Right kidney (tissue), 1 donor: ENCODE measurements around the gene BMAL1.
"Not testable (repeated sequence)": the region's sequence is repeated elsewhere in the genome, so short reads cannot be mapped to it uniquely, and the experiment has no call there.

Experiments used
- DNase-seq: peaks from one replicate; pipeline ENCODE4 v3.0.0-alpha.2; 2016

Gene BMAL1

DNA sequence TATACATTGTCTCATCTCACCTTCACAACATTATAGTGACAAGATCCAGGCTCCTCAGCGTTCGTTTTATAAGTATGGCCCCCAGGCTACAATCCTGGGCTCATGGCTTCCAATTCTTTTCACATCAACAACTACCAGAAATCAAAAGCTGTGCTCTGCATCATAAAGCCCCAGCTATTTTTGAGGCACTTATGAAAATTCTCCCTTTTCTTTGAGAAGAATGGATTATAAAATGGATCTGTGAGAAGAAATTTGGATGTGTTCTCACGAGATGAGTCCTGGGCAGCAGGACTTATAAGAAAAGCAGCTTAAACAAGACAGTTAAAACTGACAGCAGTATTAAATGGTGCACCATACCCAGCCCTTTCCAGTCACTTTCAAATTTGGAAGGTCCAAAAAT is 105.2 kb downstream of the BMAL1 start:
- DNase-seq = no peak

DNA sequence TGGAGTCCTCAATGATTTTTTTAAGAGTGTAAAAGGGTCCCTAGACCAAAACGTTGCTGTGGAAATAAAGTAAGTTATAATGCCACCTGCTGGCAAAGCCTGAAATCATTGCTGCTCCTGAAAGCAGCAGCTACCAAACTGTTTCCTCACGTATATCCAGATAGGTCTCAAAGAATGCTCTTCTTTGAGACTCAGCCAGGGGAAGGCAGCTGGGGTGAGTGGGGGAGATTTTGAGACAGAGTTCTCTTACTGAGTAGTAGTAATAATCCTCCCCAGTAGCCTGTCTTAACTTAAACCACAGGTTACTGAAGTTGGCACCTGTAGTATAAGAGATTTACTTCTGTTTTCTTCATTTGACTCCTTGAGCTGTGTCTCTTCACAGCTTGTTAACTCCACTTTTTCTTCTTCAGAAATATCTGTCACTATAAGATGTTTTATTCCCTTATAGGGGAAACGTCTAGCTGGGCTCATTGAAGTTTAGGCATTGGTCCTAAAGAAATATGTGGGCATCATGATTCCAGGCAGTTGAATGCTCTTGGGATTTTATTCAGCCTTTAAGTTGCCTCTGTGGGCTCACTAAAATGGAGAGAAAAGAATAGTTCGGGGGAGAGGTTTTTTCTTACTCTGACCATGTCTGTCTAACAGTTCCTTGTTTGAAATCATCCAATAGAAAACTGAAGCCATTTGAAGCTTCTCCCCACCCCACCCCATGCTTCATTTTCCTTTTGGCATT is 107.5 kb downstream of the BMAL1 start:
- DNase-seq = no peak

DNA sequence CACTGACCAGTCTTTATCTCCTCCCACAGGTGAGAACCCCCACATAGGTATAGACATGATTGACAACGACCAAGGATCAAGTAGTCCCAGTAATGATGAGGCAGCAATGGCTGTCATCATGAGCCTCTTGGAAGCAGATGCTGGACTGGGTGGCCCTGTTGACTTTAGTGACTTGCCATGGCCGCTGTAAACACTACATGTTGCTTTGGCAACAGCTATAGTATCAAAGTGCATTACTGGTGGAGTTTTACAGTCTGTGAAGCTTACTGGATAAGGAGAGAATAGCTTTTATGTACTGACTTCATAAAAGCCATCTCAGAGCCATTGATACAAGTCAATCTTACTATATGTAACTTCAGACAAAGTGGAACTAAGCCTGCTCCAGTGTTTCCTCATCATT is 109.0 kb downstream of the BMAL1 start:
- DNase-seq = no peak

DNA sequence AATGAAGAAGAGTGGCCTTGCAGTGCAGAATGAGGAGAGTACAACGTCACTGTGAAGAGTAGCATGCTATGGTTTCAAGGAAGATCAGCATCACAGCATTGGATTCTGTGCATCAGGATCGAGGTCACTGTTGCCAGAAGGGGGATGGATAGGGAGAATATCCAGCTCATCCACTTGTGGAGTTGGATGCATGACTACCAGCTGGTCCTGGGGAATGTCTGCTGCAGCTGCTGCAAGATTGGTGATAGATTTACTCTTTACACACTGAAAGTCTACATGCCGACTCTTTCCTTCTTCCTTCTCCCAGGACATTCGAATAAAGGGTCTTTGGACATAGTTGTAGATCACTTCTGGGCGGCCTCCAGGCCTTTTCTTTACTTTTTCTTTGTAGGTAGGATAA is 111.2 kb downstream of the BMAL1 start:
- no peak for DNase-seq

DNA sequence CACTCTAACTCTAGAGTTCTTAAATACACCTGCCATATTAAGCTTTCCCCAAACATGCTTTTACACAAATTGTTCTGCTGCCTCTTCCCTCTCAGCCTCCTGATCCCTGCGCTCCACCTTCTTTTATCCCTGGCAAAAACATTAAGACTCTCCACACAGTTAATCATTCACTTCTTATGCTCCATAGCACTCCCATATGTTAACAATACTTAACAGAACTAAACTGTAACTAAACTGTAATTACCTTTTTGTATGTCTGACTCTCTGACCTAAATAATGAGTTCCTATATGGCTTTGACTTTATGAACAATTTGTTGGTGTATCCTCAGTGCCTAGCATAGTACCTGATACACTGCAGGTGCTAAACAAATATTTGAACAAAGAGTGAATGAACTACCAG is 113.6 kb downstream of the BMAL1 start:
- no peak for DNase-seq

DNA sequence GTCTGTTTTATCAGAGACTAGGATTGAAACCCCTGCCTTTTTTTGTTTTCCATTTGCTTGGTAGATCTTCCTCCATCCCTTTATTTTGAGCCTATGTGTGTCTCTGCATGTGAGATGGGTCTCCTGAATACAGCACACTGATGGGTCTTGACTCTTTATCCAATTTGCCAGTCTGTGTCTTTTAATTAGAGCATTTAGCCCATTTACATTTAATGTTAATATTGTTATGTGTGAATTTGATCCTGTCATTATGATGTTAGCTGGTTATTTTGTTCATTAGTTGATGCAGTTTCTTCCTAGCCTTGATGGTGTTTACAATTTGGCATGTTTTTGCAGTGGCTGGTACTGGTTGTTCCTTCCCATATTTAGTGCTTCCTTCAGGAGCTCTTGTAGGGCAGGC is 120.7 kb downstream of the BMAL1 start:
- DNase-seq = not testable (repeated sequence)

DNA sequence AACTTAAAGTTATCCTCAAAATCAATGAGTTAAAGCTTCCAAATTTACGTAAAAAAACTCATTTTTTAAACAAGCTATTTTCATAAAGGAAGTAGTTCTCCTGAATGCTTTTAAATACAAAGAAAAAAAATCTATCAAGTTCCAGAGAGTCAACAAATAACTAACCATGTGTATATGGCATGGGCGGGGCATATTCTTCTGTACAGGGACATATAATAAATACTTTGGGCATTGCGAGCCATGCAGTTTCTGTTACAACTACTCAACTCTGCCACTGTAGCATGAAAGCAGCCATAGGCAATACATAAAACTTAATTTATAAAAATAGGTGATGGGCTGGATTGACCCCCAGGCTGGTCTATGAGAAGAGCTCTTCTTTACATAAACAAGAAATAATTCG is 127.6 kb downstream of the BMAL1 start:
- no peak for DNase-seq

DNA sequence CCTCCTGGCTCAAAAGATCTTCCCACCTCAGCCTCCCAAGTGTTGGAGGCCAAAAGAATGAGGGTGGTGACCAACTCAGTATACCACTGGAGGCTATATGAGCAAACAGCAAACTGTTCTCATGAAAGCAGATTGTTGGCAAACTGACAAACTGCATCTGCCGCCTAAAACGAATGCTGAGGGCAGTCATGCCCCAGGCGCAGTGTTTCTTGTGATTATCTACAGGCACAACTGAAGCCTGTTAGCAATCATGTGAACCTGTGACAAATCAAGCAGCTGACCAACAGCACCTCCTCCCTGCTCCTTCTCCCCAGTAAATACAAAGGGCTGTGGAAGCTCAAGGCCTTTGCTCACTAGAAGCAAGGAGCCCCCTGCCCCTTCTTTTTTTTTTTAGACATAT is 137.6 kb downstream of the BMAL1 start:
- no peak for DNase-seq

DNA sequence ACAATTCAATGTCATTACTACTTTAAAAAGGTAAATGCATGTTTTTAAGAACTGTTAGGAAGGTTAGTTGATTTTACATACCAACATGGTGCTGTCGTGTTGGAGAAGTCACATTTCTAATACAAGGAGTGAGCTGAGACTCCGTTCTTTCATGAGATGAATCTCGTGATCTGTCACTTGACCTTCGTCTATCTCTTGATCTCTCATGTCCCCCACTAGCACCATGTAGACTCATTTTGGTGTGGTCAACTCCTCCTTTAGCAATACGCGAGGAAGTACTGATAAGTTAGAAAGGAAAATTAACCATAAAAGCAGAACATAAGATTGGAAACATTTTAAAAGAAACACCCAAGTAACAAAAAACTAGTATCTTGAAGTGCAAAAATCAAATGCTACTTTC is 144.0 kb downstream of the BMAL1 start:
- DNase-seq = no peak

DNA sequence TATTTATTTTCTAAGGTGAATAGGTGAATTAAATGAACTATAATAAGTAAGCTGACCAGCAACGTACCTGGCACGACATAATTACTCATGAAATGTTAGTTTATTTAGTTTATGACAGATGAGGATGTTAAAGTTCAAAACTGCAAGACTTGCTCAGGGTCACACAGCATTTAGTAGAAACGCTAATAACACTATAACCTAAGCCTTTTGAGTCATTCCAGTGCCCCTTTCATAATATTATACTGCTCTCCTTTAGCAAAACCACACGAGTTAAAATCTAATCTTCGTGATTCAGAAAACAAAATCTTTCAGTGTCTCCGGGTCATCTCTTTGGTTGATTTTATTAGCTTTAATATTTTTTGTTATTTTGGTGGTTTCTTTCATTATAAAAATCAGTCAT is 145.8 kb downstream of the BMAL1 start:
- DNase-seq = no peak

DNA sequence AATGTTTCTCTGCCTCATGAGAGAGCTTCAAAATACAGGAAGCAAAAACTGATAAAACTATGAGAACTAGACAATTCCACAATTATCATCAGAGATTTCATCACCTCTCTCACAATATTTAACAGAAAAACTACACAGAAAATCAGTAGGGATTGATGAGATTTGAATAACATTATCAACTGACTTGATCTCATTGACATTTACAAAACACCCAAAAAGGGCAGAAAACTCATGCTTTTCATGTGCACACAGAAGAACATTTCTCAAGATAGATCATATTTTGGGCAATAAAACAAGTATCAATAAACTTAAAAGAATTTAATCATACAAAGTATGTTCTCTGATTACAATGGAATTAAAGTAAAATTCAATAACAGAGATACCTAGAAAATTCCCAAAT is 149.8 kb downstream of the BMAL1 start:
- DNase-seq = no peak

DNA sequence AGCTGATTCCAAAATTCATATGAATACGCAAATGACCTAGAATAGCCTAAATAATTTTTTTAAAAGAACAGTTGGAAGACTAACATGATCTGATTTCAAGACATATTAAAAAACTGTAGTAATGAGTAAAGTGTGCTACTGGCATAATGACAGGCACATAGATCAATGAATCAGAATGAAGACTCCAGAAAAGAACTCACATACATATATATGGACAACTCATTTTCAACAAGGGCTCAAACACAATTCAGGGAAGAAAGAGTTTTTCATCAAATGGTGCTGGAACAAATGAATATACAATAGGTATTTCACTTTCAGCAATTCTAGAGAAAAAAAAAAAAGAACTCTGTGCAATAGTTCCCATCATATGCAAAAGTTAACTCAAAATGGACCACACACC is 151.7 kb downstream of the BMAL1 start:
- DNase-seq = no peak

DNA sequence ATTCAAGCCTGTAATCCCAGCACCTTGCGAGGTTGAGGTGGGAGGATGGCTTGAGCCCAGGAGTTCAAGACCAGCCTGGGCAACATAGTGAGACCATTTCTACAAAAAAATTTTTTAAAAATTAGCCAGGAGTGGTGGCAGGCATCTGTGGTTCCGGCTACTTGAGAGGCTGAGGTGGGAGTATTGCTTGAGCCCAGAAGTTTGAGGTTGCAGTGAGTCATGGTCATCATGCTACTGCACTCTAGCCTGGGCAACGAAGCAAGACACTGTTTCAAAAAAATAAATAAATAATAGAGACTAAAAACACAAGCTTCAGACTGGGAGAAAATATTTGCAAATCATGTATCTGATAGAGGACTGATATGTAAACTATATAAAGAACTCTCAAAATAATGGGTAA is 152.2 kb downstream of the BMAL1 start:
- no peak for DNase-seq

DNA sequence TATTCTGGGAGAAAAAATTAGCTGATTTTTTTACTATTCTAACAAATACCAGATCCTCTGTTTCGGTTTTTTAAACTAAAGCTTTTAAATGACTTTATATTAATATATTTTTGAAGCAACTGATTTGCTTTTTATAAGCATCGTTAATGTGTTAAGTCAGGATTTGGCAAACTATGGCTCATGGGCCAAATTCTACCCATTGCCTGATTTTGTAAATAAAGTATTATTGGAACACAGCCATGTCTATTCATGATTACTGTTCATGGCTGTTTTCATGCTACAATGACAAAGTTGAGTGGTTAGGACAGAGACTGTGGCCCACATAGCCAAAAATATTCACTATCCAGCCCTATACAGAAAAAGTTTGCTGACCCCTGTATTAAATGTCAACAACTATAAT is 155.8 kb downstream of the BMAL1 start:
- DNase-seq = no peak

DNA sequence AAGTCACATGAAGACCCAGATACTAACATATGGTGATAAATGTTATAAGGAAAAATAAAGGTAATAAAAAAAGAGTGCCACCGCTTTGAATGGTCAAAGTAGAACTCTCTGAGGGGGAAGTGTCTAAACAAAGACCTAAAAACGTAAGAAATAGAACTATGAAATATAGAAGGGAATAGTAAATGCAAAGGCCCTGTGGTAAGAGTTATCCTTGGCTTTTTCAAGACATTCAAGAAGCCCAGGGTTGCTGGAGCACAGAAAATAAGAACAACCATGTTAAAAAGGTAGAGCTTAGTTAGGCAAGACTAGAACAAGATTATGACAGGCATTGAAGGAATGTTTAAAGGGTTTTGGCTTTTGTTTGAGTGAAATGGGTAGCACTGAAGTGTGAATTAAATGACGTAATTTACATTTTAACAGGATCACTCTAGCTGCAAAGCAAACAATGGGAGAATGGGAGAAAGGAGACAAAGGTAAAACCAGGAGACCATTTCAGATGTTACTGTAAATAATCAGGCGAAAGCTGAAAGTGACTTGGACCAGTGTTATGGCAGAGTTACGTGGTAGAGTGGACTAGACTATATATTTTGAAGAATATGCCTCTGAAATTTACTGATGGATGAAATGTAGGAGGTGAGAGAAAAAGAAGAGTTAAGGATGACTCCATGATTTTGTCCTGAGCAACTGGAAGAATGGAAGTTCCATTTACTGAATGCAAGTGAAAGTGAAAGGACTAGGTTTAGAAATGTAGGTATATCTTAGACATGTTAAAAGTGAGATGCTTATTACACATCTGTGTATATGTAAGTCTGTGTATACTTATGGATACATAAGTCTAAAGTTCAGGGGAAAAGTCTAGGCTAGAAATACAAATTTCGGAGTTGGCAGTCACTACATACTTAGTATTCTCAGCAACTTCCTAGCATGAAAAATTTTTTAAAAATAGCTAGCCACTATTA is 156.9 kb downstream of the BMAL1 start:
- DNase-seq = no peak

DNA sequence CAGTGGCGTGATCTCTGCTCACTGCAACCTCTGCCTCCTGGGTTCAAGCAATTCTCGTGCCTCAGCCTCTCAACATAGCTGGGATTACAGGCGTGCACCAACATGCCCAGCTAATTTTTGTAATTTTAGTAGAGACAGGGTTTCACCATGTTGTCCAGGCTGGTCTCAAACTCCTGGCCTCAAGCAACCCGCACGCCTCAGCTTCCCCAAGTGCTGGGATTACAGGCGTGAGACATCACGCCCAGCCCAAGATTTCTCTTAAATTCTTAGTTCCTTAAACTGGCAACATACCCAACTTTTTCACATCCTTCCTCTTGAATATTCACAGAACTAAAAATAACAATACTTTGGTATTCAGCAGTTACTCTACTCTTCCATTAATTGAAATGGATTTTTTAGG is 159.2 kb downstream of the BMAL1 start:
- not testable (repeated sequence) for DNase-seq
